GM23338 (cell line): Measurements from ENCODE around the gene NOXA1.

Experiments
- EZH2 ChIP-seq: fragments of 200-600 bp; sonication (generic); IDR thresholded peaks from one replicate; pipeline ENCODE4 v1.8.0; 2017; ENCODE audit warnings: antibody characterized with exemption, mild to moderate bottlenecking, low read depth; ENCODE audit not compliant: unreplicated experiment
- TF ChIP-seq, protein P1 (sequence below), 2 experiments: fragments of 200-600 bp in 1 of 2; sonication (generic) in 1 of 2; conservative IDR thresholded peaks; 2 replicates each; pipeline versions ENCODE4 v1.5.1 to v1.6.1; 2016 to 2017; ENCODE audit warnings: antibody characterized with exemption in 2 of 2, low read depth in 2 of 2, mild to moderate bottlenecking in 2 of 2, moderate library complexity in 1 of 2

DNA sequence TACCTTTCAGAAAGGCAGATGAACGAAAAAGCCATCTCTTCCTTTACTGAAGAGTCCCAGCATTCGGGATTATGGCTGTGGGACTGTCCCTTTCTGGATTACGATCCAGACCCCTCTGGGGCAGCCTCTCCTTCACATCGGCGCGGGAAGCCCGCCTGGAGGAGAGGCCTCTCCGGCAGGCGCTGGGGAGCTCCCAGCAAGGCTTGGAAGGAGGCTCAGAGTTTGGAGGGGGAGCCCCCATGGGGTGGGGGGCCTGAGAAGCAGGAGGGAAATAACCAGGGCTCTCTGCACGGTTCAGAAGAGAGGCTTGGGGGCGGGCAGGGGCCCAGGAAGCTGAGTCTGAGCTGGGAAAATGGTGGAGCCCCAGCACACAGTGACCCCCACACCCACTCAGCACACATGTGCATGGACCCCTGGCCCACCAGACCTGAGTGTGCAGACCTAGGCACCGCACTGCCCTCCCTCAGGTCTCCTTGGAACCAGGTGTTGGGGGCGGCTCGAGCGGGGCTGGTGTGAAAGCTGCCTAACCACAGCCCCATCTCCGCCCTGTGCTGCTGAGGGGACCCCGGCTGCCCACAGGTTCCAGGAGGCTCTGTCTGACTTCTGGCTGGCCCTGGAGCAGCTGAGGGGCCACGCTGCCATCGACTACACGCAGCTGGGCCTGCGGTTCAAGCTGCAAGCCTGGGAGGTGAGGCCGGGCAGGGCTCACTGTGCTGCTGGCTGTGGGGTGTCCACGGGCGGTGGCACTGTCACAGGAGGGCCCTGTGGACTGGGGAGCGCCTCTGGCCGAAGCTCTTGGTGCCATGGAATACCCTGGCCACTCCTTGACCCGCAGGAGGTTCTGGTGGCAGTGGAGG, 4.5 kb downstream of the NOXA1 start:
- TF ChIP-seq, protein P1, sequence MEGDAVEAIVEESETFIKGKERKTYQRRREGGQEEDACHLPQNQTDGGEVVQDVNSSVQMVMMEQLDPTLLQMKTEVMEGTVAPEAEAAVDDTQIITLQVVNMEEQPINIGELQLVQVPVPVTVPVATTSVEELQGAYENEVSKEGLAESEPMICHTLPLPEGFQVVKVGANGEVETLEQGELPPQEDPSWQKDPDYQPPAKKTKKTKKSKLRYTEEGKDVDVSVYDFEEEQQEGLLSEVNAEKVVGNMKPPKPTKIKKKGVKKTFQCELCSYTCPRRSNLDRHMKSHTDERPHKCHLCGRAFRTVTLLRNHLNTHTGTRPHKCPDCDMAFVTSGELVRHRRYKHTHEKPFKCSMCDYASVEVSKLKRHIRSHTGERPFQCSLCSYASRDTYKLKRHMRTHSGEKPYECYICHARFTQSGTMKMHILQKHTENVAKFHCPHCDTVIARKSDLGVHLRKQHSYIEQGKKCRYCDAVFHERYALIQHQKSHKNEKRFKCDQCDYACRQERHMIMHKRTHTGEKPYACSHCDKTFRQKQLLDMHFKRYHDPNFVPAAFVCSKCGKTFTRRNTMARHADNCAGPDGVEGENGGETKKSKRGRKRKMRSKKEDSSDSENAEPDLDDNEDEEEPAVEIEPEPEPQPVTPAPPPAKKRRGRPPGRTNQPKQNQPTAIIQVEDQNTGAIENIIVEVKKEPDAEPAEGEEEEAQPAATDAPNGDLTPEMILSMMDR (conservative IDR thresholded peaks at IDR 0.05; ENCODE audit: low read depth in 2 of 2), result no peak
- TF ChIP-seq EZH2, result no peak
